Tibial nerve (tissue), 4 donors: ENCODE measurements around the gene SRRM5.

Experiments used
- EP300 ChIP-seq, 2 donors: sonication (generic); formaldehyde crosslinking; IDR thresholded peaks; one replicate each; pipeline ENCODE4 v1.6.1; 2017; ENCODE audit warnings: antibody characterized with exemption in 2 of 2, mild to moderate bottlenecking in 1 of 2
- POLR2A ChIP-seq, 2 donors: fragments of 450-650 bp; IDR thresholded peaks; one replicate each; pipeline ENCODE4 v1.6.1; 2017; ENCODE audit warnings: antibody characterized with exemption in 2 of 2, mild to moderate bottlenecking in 2 of 2, moderate library complexity in 2 of 2
- TF ChIP-seq, protein P1 (sequence below), 5 experiments: fragments of 200-600 bp in 3 of 5; fragments of 450-650 bp in 2 of 5; sonication (generic) in 3 of 5; IDR thresholded peaks; one replicate each; pipeline ENCODE4 v1.5.1; 2016 to 2019; ENCODE audit warnings: antibody characterized with exemption in 5 of 5, mild to moderate bottlenecking in 3 of 5, moderate library complexity in 2 of 5

DNA sequence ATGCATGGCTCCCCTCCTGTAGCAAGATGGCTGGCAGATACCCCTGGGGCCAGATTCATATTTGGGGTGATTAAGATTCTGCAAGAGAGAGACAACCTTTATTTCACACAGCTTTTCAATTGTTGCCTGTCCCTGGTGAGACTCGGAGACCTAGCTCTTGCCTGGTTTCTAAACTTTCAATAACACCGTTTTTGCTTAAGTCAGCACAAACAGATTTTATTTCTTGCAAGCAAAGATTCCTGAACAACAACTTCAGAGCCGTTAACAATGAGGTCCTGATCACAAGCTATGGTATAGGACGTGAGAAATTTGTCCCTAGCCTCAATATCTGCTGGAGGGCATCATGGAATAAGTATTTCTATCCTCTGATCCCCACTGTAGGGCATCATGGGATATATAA lies 30.6 kb downstream of the SRRM5 start:
- TF ChIP-seq, protein P1, sequence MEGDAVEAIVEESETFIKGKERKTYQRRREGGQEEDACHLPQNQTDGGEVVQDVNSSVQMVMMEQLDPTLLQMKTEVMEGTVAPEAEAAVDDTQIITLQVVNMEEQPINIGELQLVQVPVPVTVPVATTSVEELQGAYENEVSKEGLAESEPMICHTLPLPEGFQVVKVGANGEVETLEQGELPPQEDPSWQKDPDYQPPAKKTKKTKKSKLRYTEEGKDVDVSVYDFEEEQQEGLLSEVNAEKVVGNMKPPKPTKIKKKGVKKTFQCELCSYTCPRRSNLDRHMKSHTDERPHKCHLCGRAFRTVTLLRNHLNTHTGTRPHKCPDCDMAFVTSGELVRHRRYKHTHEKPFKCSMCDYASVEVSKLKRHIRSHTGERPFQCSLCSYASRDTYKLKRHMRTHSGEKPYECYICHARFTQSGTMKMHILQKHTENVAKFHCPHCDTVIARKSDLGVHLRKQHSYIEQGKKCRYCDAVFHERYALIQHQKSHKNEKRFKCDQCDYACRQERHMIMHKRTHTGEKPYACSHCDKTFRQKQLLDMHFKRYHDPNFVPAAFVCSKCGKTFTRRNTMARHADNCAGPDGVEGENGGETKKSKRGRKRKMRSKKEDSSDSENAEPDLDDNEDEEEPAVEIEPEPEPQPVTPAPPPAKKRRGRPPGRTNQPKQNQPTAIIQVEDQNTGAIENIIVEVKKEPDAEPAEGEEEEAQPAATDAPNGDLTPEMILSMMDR (IDR thresholded peaks at IDR 0.05) = no peak
- no peak for TF ChIP-seq POLR2A (IDR thresholded peaks at IDR 0.05)
- TF ChIP-seq EP300 (IDR thresholded peaks at IDR 0.05) = no peak
